ENCODE data around the gene SPANXC. TPM values are rescaled to one million over a fixed set of nuclear protein-coding genes. Genes with fewer than 3 reads are reported as not detected.
A peak's percentile ranks its signal among the peaks of the same experiment; 100 is the strongest.

Gene SPANXC
- total and polyA plus RNA-seq, 2 donors (not counting 1 experiment from before 2014, with no cell fraction given): not detected

- CTCF ChIA-PET: interaction anchor here (1.4 to 1.5 kb wide), 2 partner anchors 360 to 512 kb away, joined by 4 read pairs; no protein-coding TSS in a partner anchor
- no CpG with 5 or more reads among the region's 3 CpGs for WGBS (ENCODE audit: insufficient coverage)
- Mint-ChIP-seq H3K27me3 (no peaks in the 10 kb centered on the region), H3K4me1 (no peaks in the 10 kb centered on the region), H3K4me3 (no peak overlapping the region), H3K9me3 (ENCODE audit: insufficient read depth) (no peaks in the 10 kb centered on the region), H3K27ac (no peak overlapping the region)
- ATAC-seq (ENCODE audit: low read depth) (no peak), DNase-seq (peak; percentile 21)
- Histone ChIP-seq H3K79me2 (ENCODE audit: control insufficient read depth, insufficient read depth, low read length) (no peaks in the 10 kb centered on the region), H3K4me2 (replicated peaks; ENCODE audit: low read depth, low read length, poor library complexity, severe bottlenecking) (no peak overlapping the region), H2AFZ (ENCODE audit: insufficient read depth, low read depth, low read length, poor library complexity, severe bottlenecking) (no peak overlapping the region), H3K4me1 (ENCODE audit: control insufficient read depth in 2 of 2, insufficient read depth in 2 of 2, low read length in 2 of 2) (no peaks in the 10 kb centered on the region), H3K36me3 (replicated peaks in 1 of 2; ENCODE audit: control extremely low read depth in 1 of 2, control insufficient read depth in 1 of 2, extremely low read depth in 1 of 2, insufficient read depth in 2 of 2, low read length in 1 of 2) (no peaks in the 10 kb centered on the region), H3K27me3 (replicated peaks in 1 of 4; ENCODE audit: control extremely low read depth in 1 of 4, control insufficient read depth in 3 of 4, insufficient read depth in 4 of 4, low read length in 3 of 4) (no peaks in the 10 kb centered on the region), H3K4me3 (ENCODE audit: control extremely low read depth in 1 of 5, extremely low read depth in 1 of 5, insufficient read depth in 1 of 5, low read depth in 2 of 5, low read length in 4 of 5) (no peak overlapping the region), H4K20me1 (ENCODE audit: control insufficient read depth, insufficient read depth, low read length, poor library complexity, severe bottlenecking) (no peaks in the 10 kb centered on the region), H3K9ac (ENCODE audit: low read length) (no peak overlapping the region), H3K9me3 (ENCODE audit: control extremely low read depth in 1 of 3, control insufficient read depth in 2 of 3, insufficient read depth in 1 of 3, low read length in 2 of 3) (no peaks in the 10 kb centered on the region), H3K27ac (ENCODE audit: low read length in 2 of 2) (no peak overlapping the region)
- POLR2A ChIA-PET: no interaction called here
- peak; percentile 25 for TF ChIP-seq CTCF (IDR thresholded peaks at IDR 0.05)
- no peak for TF ChIP-seq EZH2 (IDR thresholded peaks at IDR 0.05; ENCODE audit: borderline replicate concordance, insufficient read depth, low read depth, low read length, poor library complexity, severe bottlenecking)
- intact Hi-C loops (cut with micrococcal nuclease): loop anchor here (10.0 kb wide), 1 partner anchor 514 kb away; no protein-coding TSS in a partner anchor
Observed at GRCh38 chrX:141278306-141278705, 36.0 kb upstream of the SPANXC start.

DNA sequence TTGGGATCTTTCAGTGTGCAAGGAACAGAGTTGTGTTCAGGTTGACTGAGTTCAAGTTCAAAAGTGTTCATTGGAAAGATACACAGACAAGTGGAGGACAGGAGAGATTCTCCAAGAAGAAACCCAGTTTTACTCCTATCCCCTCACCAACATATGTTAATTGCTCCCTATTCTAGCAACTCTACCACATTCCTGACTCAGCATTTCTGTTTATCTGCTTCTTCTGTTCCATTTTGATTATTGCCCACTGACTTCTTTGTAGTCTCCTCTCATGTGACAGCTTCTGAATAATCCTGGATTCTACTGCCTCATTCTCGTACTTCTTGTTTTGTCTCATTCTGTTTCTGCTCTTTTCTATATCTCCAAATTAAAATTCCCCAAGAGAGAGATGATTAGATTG lies 15.8 kb upstream of the SPANXC start:
- Histone ChIP-seq H3K4me2 (replicated peaks; ENCODE audit: low read depth, low read length, poor library complexity, severe bottlenecking) (no peak overlapping the region), H3K4me1 (ENCODE audit: control insufficient read depth in 2 of 2, insufficient read depth in 2 of 2, low read length in 2 of 2) (no peaks in the 10 kb centered on the region), H4K20me1 (ENCODE audit: control insufficient read depth, insufficient read depth, low read length, poor library complexity, severe bottlenecking) (no peaks in the 10 kb centered on the region), H3K4me3 (ENCODE audit: control extremely low read depth in 1 of 5, extremely low read depth in 1 of 5, insufficient read depth in 1 of 5, low read depth in 2 of 5, low read length in 4 of 5) (no peak overlapping the region), H2AFZ (ENCODE audit: insufficient read depth, low read depth, low read length, poor library complexity, severe bottlenecking) (no peak overlapping the region), H3K27me3 (replicated peaks in 1 of 4; ENCODE audit: control extremely low read depth in 1 of 4, control insufficient read depth in 3 of 4, insufficient read depth in 4 of 4, low read length in 3 of 4) (no peaks in the 10 kb centered on the region), H3K9ac (ENCODE audit: low read length) (no peak overlapping the region), H3K9me3 (ENCODE audit: control extremely low read depth in 1 of 3, control insufficient read depth in 2 of 3, insufficient read depth in 1 of 3, low read length in 2 of 3) (no peaks in the 10 kb centered on the region), H3K27ac (ENCODE audit: low read length in 2 of 2) (no peak overlapping the region), H3K79me2 (ENCODE audit: control insufficient read depth, insufficient read depth, low read length) (no peaks in the 10 kb centered on the region), H3K36me3 (replicated peaks in 1 of 2; ENCODE audit: control extremely low read depth in 1 of 2, control insufficient read depth in 1 of 2, extremely low read depth in 1 of 2, insufficient read depth in 2 of 2, low read length in 1 of 2) (no peaks in the 10 kb centered on the region)
- no peaks in the 10 kb centered on the region for H3K27me3 Mint-ChIP-seq
- ATAC-seq (ENCODE audit: low read depth) (no peak), DNase-seq (no peak)
- WGBS (ENCODE audit: insufficient coverage): no CpG with 5 or more reads among the region's 1 CpG
- no peak for TF ChIP-seq EZH2 (IDR thresholded peaks at IDR 0.05; ENCODE audit: borderline replicate concordance, insufficient read depth, low read depth, low read length, poor library complexity, severe bottlenecking)
- no peak for TF ChIP-seq CTCF (IDR thresholded peaks at IDR 0.05)
- CTCF ChIA-PET: no interaction called here
- intact Hi-C loops (cut with micrococcal nuclease): no loop called here
- H3K4me3 Mint-ChIP-seq: no peak overlapping the region
- POLR2A ChIA-PET: no interaction called here
- H3K9me3 Mint-ChIP-seq (ENCODE audit: insufficient read depth): no peaks in the 10 kb centered on the region
- H3K27ac Mint-ChIP-seq: no peak overlapping the region
- H3K4me1 Mint-ChIP-seq: no peaks in the 10 kb centered on the region
